GM12874 (cell line): Measurements from ENCODE around the gene FURIN.

Experiments used
- CTCF ChIP-seq: IDR thresholded peaks from 2 replicates; pipeline ENCODE4 v1.5.1; 2011; ENCODE audit warnings: low read depth, mild to moderate bottlenecking, control low read depth, low read length, moderate library complexity; ENCODE audit not compliant: insufficient read depth

FURIN gene

GRCh38 chr15:90851940-90852339 lies 16.4 kb upstream of the FURIN start:
- no peak for TF ChIP-seq CTCF

GRCh38 chr15:90855139-90855538 lies 13.2 kb upstream of the FURIN start:
- no peak for TF ChIP-seq CTCF

GRCh38 chr15:90857337-90857736 lies 11.1 kb upstream of the FURIN start:
- no peak for TF ChIP-seq CTCF

- TF ChIP-seq CTCF, result no peak
Observed at GRCh38 chr15:90857883-90858443, 10.4 kb upstream of the FURIN start.

GRCh38 chr15:90859234-90860131 lies 8.9 kb upstream of the FURIN start:
- no peak for TF ChIP-seq CTCF

- TF ChIP-seq CTCF, result no peak
Observed at GRCh38 chr15:90860450-90860849, 7.9 kb upstream of the FURIN start.

GRCh38 chr15:90860942-90861675 lies 7.3 kb upstream of the FURIN start:
- no peak for TF ChIP-seq CTCF
